Measurements from ENCODE around the gene BMP10. TPM values are rescaled to one million over a fixed set of nuclear protein-coding genes. Genes with fewer than 3 reads are reported as not detected.
"Not testable (repeated sequence)": the region's sequence is repeated elsewhere in the genome, so short reads cannot be mapped to it uniquely, and the experiment has no call there.

BMP10 gene
- total RNA-seq, 1 donor from 2014 or later = 0.13 TPM

DNA sequence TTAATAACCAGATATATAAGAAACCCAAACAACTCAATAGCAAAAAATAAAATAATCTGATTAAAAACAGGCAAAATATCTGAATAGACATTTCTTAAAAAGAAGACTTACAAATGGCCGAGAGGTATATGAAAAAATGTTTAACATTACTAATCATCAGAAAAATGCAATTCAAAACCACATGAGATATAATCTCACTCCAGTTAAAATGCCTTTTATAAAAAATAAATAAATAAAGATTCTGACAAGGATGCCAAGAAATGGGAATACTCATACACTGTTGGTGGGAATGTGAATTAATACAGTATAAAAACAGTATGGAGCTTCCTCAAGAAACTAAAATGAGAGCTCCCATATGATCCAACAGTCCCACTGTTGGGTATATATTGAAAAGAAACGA is 33.9 kb upstream of the BMP10 start:
- H3K4me1 Mint-ChIP-seq = no peaks in the 10 kb centered on the region
- H3K9me3 Mint-ChIP-seq = peaks cover 41% of the 10 kb centered on the region
- no peak for DNase-seq (ENCODE audit: low spot score in 2 of 2, unreplicated experiment in 2 of 2)
- no peaks in the 10 kb centered on the region for H3K36me3 Mint-ChIP-seq
- no peak for TF ChIP-seq CTCF (IDR thresholded peaks at IDR 0.05; ENCODE audit: unreplicated experiment)
- H3K27me3 Mint-ChIP-seq (ENCODE audit: low read depth) = peaks cover 9% of the 10 kb centered on the region
- H3K27ac Mint-ChIP-seq = no peak overlapping the region
- H3K4me3 Mint-ChIP-seq = no peak overlapping the region

- no peak for DNase-seq (ENCODE audit: low spot score in 2 of 2, unreplicated experiment in 2 of 2)
- Mint-ChIP-seq H3K27me3 (ENCODE audit: low read depth) (peaks cover 21% of the 10 kb centered on the region), H3K36me3 (no peaks in the 10 kb centered on the region), H3K4me3 (no peak overlapping the region), H3K27ac (no peak overlapping the region), H3K4me1 (no peaks in the 10 kb centered on the region), H3K9me3 (peaks cover 41% of the 10 kb centered on the region)
- TF ChIP-seq CTCF (IDR thresholded peaks at IDR 0.05; ENCODE audit: unreplicated experiment) = no peak
These were observed 30.4 kb upstream of the BMP10 start for GRCh38 chr2:68901561-68901960.

- Mint-ChIP-seq H3K9me3 (peaks cover 41% of the 10 kb centered on the region), H3K4me3 (no peak overlapping the region), H3K27me3 (ENCODE audit: low read depth) (peaks cover 21% of the 10 kb centered on the region), H3K27ac (no peak overlapping the region), H3K36me3 (no peaks in the 10 kb centered on the region), H3K4me1 (no peaks in the 10 kb centered on the region)
- DNase-seq (ENCODE audit: low spot score in 2 of 2, unreplicated experiment in 2 of 2) = no peak
- TF ChIP-seq CTCF (IDR thresholded peaks at IDR 0.05; ENCODE audit: unreplicated experiment) = no peak
These were observed 30.0 kb upstream of the BMP10 start for GRCh38 chr2:68901199-68901514.

DNA sequence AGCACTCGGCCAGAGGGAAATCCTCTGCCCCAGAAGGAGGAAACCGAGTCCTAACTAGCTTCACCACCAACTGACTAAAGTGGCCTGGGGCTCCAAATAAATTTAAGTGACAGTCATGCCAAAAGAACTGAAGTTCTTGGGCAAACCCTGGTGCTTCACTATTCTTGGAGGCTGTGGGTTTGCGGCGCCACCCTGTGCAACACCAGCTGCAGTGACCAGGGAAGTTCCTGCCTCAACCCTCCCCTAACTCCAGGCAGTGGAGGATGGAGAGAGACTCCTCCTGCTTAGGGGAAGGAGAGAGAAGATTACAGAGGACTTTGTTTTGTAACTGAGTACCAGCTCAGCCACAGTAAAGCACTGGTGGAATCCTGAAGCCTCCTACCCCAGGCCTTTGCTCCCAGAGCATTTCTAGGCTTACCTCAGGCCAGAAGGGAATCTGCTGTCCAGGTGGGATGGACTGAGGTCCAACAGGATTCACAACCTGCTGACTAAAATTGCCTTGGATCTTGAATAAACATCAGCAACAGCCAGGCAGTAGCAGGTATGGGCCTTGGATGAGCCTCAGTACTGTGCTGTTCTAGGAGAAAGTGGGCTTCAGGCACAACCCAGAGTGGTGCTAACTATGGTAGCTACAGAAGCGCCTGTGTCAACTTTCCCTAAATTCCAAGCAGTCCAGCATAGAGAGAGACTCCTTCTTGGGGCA is 29.4 kb upstream of the BMP10 start:
- Mint-ChIP-seq H3K36me3 (no peaks in the 10 kb centered on the region), H3K27ac (no peak overlapping the region), H3K27me3 (ENCODE audit: low read depth) (peaks cover 21% of the 10 kb centered on the region), H3K9me3 (peaks cover 41% of the 10 kb centered on the region), H3K4me1 (no peaks in the 10 kb centered on the region), H3K4me3 (no peak overlapping the region)
- no peak for TF ChIP-seq CTCF (IDR thresholded peaks at IDR 0.05; ENCODE audit: unreplicated experiment)
- no peak for DNase-seq (ENCODE audit: low spot score in 2 of 2, unreplicated experiment in 2 of 2)

GRCh38 chr2:68895981-68896380 is 24.8 kb upstream of the BMP10 start:
- not testable (repeated sequence) for H3K27ac Mint-ChIP-seq; H3K4me3 Mint-ChIP-seq; H3K4me1 Mint-ChIP-seq; H3K36me3 Mint-ChIP-seq; H3K9me3 Mint-ChIP-seq; DNase-seq (ENCODE audit: low spot score in 2 of 2, unreplicated experiment in 2 of 2)
- H3K27me3 Mint-ChIP-seq (ENCODE audit: low read depth) = peaks cover 36% of the 10 kb centered on the region

DNA sequence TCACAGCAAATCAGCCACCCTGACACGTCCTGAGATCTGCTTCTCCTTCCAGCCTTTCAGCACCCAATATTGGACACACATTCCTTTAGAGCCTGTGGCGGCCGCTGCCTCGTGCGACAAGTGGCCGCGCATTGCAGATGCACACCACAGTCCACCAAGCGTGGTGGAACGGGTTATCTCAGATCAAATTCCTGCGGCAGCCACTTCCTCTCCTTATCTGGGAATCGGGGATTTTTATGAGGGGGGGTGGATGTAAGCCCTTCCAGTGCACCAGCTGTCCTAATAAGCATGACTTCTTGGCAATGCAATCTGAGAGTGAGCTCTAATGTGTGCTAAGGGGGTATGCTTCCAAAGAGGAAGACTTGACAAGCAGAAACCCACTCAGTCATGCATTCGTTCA is 18.3 kb upstream of the BMP10 start:
- Mint-ChIP-seq H3K27me3 (ENCODE audit: low read depth) (peaks cover 28% of the 10 kb centered on the region), H3K9me3 (peaks cover 6% of the 10 kb centered on the region), H3K36me3 (no peaks in the 10 kb centered on the region), H3K4me1 (peaks cover 3% of the 10 kb centered on the region), H3K27ac (no peak overlapping the region), H3K4me3 (no peak overlapping the region)
- no peak for TF ChIP-seq CTCF (IDR thresholded peaks at IDR 0.05; ENCODE audit: unreplicated experiment)
- no peak for DNase-seq (ENCODE audit: low spot score in 2 of 2, unreplicated experiment in 2 of 2)

Data from mesothelial cell of epicardium (in vitro differentiated cells).